Stimulated activated CD4-positive, alpha-beta T cell treated with anti-CD3 and anti-CD28 coated beads, Interleukin-4, amount 100 ng/mL, for 24 hours (primary cell): ENCODE data around the gene TNP1.

Experiments
- DNase-seq: peaks from one replicate; pipeline ENCODE4 v3.0.0-alpha.2; 2020

The TNP1 gene

GRCh38 chr2:216859944-216860343, at the start of gene TNP1:
Gene TNP1 (minus strand): TSS chr2:216860064. CDS start chr2:216860034, 30 bp downstream.
- no peak for DNase-seq

GRCh38 chr2:216908300-216908699, 48.4 kb upstream of the TNP1 start:
- no peak for DNase-seq

GRCh38 chr2:216905649-216906329, 45.9 kb upstream of the TNP1 start:
- DNase-seq, result no peak

GRCh38 chr2:216904974-216905373, 45.1 kb upstream of the TNP1 start:
- no peak for DNase-seq

- no peak for DNase-seq
Measured at GRCh38 chr2:216904554-216904953, 44.7 kb upstream of the TNP1 start.

- DNase-seq, result no peak
Measured at GRCh38 chr2:216903470-216903869, 43.6 kb upstream of the TNP1 start.

- no peak for DNase-seq
Measured at GRCh38 chr2:216901273-216901672, 41.4 kb upstream of the TNP1 start.

- DNase-seq, result no peak
Measured at GRCh38 chr2:216900406-216900805, 40.5 kb upstream of the TNP1 start.

- DNase-seq, result no peak
Measured at GRCh38 chr2:216897561-216898203, 37.8 kb upstream of the TNP1 start.

GRCh38 chr2:216890138-216890537, 30.3 kb upstream of the TNP1 start:
- no peak for DNase-seq

- DNase-seq, result no peak
Measured at GRCh38 chr2:216888887-216889622, 29.2 kb upstream of the TNP1 start.

GRCh38 chr2:216888081-216888480, 28.2 kb upstream of the TNP1 start:
- DNase-seq, result no peak

GRCh38 chr2:216887138-216887537, 27.3 kb upstream of the TNP1 start:
- no peak for DNase-seq

GRCh38 chr2:216885117-216885553, 25.3 kb upstream of the TNP1 start:
- no peak for DNase-seq

GRCh38 chr2:216884347-216884746, 24.5 kb upstream of the TNP1 start:
- DNase-seq, result no peak

- DNase-seq, result no peak
Measured at GRCh38 chr2:216882876-216883275, 23.0 kb upstream of the TNP1 start.

GRCh38 chr2:216881411-216881810, 21.5 kb upstream of the TNP1 start:
- no peak for DNase-seq

- DNase-seq, result no peak
Measured at GRCh38 chr2:216880509-216881184, 20.8 kb upstream of the TNP1 start.

GRCh38 chr2:216879727-216880508, 20.1 kb upstream of the TNP1 start:
- no peak for DNase-seq

- DNase-seq, result no peak
Measured at GRCh38 chr2:216878072-216878471, 18.2 kb upstream of the TNP1 start.

GRCh38 chr2:216877085-216877484, 17.2 kb upstream of the TNP1 start:
- no peak for DNase-seq

GRCh38 chr2:216875862-216876261, 16.0 kb upstream of the TNP1 start:
- DNase-seq, result no peak

GRCh38 chr2:216873573-216873972, 13.7 kb upstream of the TNP1 start:
- DNase-seq, result no peak
